ENCODE data around the gene SLC15A1. TPM values are rescaled to one million over a fixed set of nuclear protein-coding genes. Genes with fewer than 3 reads are reported as not detected.

Gene SLC15A1
- total RNA-seq, 2 donors from 2014 or later: 7.8 to 12.2 TPM

GRCh38 chr13:98652721-98653462 lies 99.6 kb downstream of the SLC15A1 start:
- no peak overlapping the region for H3K27ac ChIP-seq
- H3K4me3 ChIP-seq: no peak overlapping the region
- no peak for ATAC-seq
- peaks cover 37% of the 10 kb centered on the region for H3K4me1 ChIP-seq
- no peaks in the 10 kb centered on the region for H3K9me3 ChIP-seq
- 28 to 36% methylated on average over 4 of the region's 4 CpGs for WGBS, 2 donors
- intact Hi-C loops (cut with DNase I): no loop called here
- peak in 1 of 4 donors; percentile 5 for DNase-seq
- no peak for TF ChIP-seq CTCF (IDR thresholded peaks at IDR 0.05)
- no peak for TF ChIP-seq POLR2A (IDR thresholded peaks at IDR 0.05)
- no peaks in the 10 kb centered on the region for H3K27me3 ChIP-seq
- H3K36me3 ChIP-seq (replicated peaks in 1 of 2; ENCODE audit: insufficient read depth in 1 of 2, low read depth in 2 of 2): no peaks in the 10 kb centered on the region

DNA sequence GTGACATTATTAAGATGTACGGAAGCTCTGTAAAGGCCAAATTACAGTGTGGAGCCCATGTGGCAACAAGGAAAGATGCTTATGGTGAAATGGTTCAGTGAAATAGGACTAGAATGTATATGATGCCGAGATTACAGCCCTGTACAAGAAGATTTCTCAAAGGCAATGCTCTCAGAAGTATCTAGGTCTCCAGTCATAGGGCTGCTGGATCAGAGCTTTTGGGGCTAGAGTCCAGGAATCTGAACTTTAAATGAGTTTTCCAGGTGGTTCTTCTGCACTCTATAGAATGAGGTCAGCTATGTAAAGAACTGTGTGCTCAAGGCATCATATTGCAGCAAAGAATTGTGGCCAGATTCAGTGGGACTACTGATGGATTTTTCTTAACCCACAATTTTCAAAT lies 100.2 kb downstream of the SLC15A1 start:
- H3K9me3 ChIP-seq: no peaks in the 10 kb centered on the region
- intact Hi-C loops (cut with DNase I): no loop called here
- H3K4me1 ChIP-seq: peaks cover 40% of the 10 kb centered on the region
- H3K4me3 ChIP-seq: no peak overlapping the region
- TF ChIP-seq POLR2A (IDR thresholded peaks at IDR 0.05): no peak
- no peak for TF ChIP-seq CTCF (IDR thresholded peaks at IDR 0.05)
- H3K27ac ChIP-seq: no peak overlapping the region
- H3K36me3 ChIP-seq (replicated peaks in 1 of 2; ENCODE audit: insufficient read depth in 1 of 2, low read depth in 2 of 2): no peaks in the 10 kb centered on the region
- no peaks in the 10 kb centered on the region for H3K27me3 ChIP-seq
- no peak for ATAC-seq
- peak in 1 of 4 donors; percentile 1 for DNase-seq
- 60% methylated on average over 2 of the region's 2 CpGs for WGBS, 2 donors

DNA sequence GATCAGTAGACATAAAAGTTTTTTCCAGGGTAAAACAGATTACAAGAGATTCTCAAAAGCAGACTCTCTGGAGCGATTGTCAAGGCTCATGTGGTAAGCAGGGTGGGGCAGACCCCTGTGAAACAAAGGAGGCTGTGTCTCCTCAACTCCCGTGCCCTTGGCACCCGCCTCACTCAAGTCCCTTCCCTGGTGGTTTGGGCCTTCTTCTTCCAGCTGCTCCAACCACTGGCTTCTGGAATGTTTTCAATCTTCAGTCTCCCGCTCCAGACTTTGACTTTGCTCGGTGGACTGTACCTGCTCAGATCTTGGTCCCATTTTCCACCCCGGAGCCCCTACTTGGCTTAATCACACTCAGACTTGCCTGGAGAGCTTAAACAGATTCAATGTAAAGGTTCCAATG lies 100.7 kb downstream of the SLC15A1 start:
- no peak for ATAC-seq
- Histone ChIP-seq H3K4me1 (peaks cover 40% of the 10 kb centered on the region), H3K4me3 (no peak overlapping the region), H3K27me3 (no peaks in the 10 kb centered on the region), H3K27ac (no peak overlapping the region), H3K9me3 (no peaks in the 10 kb centered on the region), H3K36me3 (replicated peaks in 1 of 2; ENCODE audit: insufficient read depth in 1 of 2, low read depth in 2 of 2) (no peaks in the 10 kb centered on the region)
- peak in 1 of 4 donors; percentile 6 for DNase-seq
- intact Hi-C loops (cut with DNase I): no loop called here
- 87 to 88% methylated on average over 6 of the region's 6 CpGs for WGBS, 2 donors
- TF ChIP-seq POLR2A (IDR thresholded peaks at IDR 0.05) (no peak), CTCF (IDR thresholded peaks at IDR 0.05) (no peak)

GRCh38 chr13:98650396-98651107 lies 101.9 kb downstream of the SLC15A1 start:
- no peaks in the 10 kb centered on the region for H3K36me3 ChIP-seq (replicated peaks in 1 of 2; ENCODE audit: insufficient read depth in 1 of 2, low read depth in 2 of 2)
- H3K9me3 ChIP-seq: no peaks in the 10 kb centered on the region
- peak; percentile 56 to 74 (median 65) for DNase-seq
- WGBS, 2 donors: 52 to 55% methylated on average over 9 to 11 of the region's 12 CpGs
- no peaks in the 10 kb centered on the region for H3K27me3 ChIP-seq
- peaks cover 40% of the 10 kb centered on the region for H3K4me1 ChIP-seq
- H3K4me3 ChIP-seq: no peak overlapping the region
- H3K27ac ChIP-seq: peak overlapping the region in 2 of 4 donors; percentile 17 to 22
- ATAC-seq: peak; percentile 54
- intact Hi-C loops (cut with DNase I): no loop called here
- TF ChIP-seq CTCF (IDR thresholded peaks at IDR 0.05) (no peak), POLR2A (IDR thresholded peaks at IDR 0.05) (no peak)
